Tibial nerve (tissue), 4 donors: ENCODE measurements around the gene SH3RF3. TPM values are rescaled to one million over a fixed set of nuclear protein-coding genes. Genes with fewer than 3 reads are reported as not detected.

Source experiments
- DNase-seq, 2 donors: peaks; one replicate each; pipeline ENCODE4 v3.0.0-alpha.2; 2019; ENCODE audit warnings: low spot score in 2 of 2
- H3K27ac ChIP-seq, 4 donors: fragments of 200-600 bp; sonication (generic) in 3 of 4; one replicate each; pipeline ENCODE4 v1.5.1; 2017 to 2019; ENCODE audit warnings: mild to moderate bottlenecking in 1 of 4
- H3K27me3 ChIP-seq, 2 donors: fragments of 200-600 bp; sonication (generic) in 1 of 2; one replicate each; pipeline versions ENCODE4 v1.5.1 to v1.6.0; 2017 to 2019
- H3K36me3 ChIP-seq, 3 donors: fragments of 200-600 bp; sonication (generic); one replicate each; pipeline ENCODE4 v1.5.1; 2018 to 2019
- H3K4me1 ChIP-seq, 4 donors: fragments of 200-600 bp; sonication (generic) in 3 of 4; one replicate each; pipeline ENCODE4 v1.5.1; 2017 to 2019
- H3K4me3 ChIP-seq, 4 donors: fragments of 200-600 bp; sonication (generic) in 3 of 4; one replicate each; pipeline ENCODE4 v1.5.1; 2017 to 2019; ENCODE audit warnings: mild to moderate bottlenecking in 1 of 4, moderate library complexity in 1 of 4
- H3K9me3 ChIP-seq, 4 donors: fragments of 200-600 bp; sonication (generic) in 3 of 4; one replicate each; pipeline ENCODE4 v1.5.1; 2017 to 2019
- EP300 ChIP-seq, 2 donors: sonication (generic); formaldehyde crosslinking; IDR thresholded peaks; one replicate each; pipeline ENCODE4 v1.6.1; 2017; ENCODE audit warnings: antibody characterized with exemption in 2 of 2, mild to moderate bottlenecking in 1 of 2
- POLR2A ChIP-seq, 2 donors: fragments of 450-650 bp; IDR thresholded peaks; one replicate each; pipeline ENCODE4 v1.6.1; 2017; ENCODE audit warnings: antibody characterized with exemption in 2 of 2, mild to moderate bottlenecking in 2 of 2, moderate library complexity in 2 of 2
- WGBS, 2 donors: methylation state at CpG; one replicate each; pipeline ENCODE4 v1.1.5; 2018; 5-methylcytosine and 5-hydroxymethylcytosine counted together
- total RNA-seq, 4 donors: library from RNA; depleted of rRNA; stranded (reverse); fragments of >200 nt; gene quantifications; one replicate each; pipeline ENCODE4 v1.1.0, GENCODE V29; 2016
- TF ChIP-seq, protein P1 (sequence below), 5 experiments: fragments of 200-600 bp in 3 of 5; fragments of 450-650 bp in 2 of 5; sonication (generic) in 3 of 5; IDR thresholded peaks; one replicate each; pipeline ENCODE4 v1.5.1; 2016 to 2019; ENCODE audit warnings: antibody characterized with exemption in 5 of 5, mild to moderate bottlenecking in 3 of 5, moderate library complexity in 2 of 5

The SH3RF3 gene
- total RNA-seq, 4 donors from 2014 or later: 6.9 to 18.0 (median 11.4) TPM

DNA sequence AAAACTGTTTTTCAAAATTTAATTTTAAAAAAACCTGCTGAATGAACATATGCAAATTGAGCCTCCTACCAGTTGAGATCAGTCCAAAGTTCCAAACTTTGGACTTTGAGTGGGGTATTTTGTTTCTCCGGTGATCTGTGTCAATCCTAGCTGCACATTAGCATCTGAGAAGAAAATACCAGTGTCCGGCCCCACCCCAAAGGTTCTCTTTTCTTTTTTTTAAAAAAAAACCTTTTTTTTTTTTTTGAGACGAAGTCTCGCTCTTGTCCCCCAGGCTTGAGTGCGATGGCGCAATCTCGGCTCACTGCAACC lies 393.0 kb downstream of the SH3RF3 start:
- no peak for DNase-seq
- TF ChIP-seq EP300 (IDR thresholded peaks at IDR 0.05): no peak
- TF ChIP-seq POLR2A (IDR thresholded peaks at IDR 0.05): no peak
- TF ChIP-seq, protein P1, sequence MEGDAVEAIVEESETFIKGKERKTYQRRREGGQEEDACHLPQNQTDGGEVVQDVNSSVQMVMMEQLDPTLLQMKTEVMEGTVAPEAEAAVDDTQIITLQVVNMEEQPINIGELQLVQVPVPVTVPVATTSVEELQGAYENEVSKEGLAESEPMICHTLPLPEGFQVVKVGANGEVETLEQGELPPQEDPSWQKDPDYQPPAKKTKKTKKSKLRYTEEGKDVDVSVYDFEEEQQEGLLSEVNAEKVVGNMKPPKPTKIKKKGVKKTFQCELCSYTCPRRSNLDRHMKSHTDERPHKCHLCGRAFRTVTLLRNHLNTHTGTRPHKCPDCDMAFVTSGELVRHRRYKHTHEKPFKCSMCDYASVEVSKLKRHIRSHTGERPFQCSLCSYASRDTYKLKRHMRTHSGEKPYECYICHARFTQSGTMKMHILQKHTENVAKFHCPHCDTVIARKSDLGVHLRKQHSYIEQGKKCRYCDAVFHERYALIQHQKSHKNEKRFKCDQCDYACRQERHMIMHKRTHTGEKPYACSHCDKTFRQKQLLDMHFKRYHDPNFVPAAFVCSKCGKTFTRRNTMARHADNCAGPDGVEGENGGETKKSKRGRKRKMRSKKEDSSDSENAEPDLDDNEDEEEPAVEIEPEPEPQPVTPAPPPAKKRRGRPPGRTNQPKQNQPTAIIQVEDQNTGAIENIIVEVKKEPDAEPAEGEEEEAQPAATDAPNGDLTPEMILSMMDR (IDR thresholded peaks at IDR 0.05): no peak
- Histone ChIP-seq H3K27me3 (no peaks in the 10 kb centered on the region), H3K36me3 (no peaks in the 10 kb centered on the region), H3K4me1 (no peaks in the 10 kb centered on the region), H3K9me3 (no peaks in the 10 kb centered on the region), H3K27ac (no peak overlapping the region), H3K4me3 (no peak overlapping the region)
- WGBS, 2 donors: 91% methylated on average over 7 of the region's 7 CpGs

DNA sequence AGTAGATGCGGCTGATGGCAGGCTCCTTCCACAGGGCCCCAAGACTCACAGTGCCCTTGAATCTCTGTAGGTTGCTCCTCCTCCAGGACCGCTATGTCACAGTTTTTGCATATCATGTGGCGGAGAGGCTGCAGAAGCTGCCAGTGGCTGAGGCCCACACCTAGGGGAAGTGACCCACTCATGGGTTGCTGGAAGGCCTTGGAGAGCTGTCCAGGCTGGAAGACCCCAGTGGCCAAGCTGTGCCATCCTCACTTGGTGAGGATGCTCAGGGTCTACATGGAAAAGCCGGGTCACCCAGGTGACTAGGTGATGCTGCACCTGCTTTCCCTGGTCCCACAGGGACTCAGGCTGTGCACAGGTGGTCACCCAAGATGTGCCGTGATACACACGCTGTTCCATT lies 394.1 kb downstream of the SH3RF3 start:
- TF ChIP-seq, protein P1 (IDR thresholded peaks at IDR 0.05): no peak
- TF ChIP-seq POLR2A (IDR thresholded peaks at IDR 0.05): no peak
- TF ChIP-seq EP300 (IDR thresholded peaks at IDR 0.05): no peak
- Histone ChIP-seq H3K4me1 (no peaks in the 10 kb centered on the region), H3K27me3 (no peaks in the 10 kb centered on the region), H3K9me3 (no peaks in the 10 kb centered on the region), H3K27ac (no peak overlapping the region), H3K36me3 (no peaks in the 10 kb centered on the region), H3K4me3 (no peak overlapping the region)
- 74 to 82% methylated on average over 5 to 6 of the region's 6 CpGs for WGBS, 2 donors
- no peak for DNase-seq

DNA sequence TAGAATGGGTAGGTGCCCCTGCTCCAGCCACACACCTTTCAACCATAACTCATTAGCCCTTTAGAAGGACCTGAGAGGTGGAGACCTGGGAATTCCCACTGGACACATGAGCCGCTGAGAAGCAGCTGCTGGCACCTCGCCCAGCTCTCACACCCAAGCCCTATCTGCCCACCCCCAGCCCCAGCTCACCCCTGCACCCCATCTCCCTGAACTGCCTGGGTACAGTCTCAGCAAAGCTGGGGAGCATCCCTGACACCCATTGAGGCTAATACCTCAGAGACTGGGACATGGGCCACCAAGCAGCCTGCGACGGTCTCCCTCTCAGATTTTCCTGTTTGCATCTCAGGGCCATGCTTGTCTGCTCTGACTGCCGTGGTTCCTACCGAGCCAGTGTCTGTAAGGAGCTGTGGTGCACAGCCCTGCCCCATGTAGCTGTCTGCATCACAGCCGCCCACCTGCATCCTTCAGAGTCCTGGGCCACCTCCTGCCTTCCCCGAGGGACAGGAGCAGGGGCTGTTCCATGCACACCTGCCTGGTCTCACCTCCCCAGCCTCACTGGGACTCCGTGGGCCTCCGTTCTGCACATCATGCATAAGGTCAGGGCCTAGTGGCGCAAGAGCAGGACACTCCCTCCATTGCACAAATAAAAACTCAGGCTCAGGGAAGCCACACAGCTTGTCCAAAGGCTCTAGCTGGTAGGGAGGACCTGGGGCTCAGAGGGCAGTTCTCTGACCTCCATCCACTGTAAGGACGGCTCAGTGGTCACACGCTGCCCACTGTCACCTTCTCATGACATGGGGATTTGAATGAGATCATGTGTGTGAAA lies 394.7 kb downstream of the SH3RF3 start:
- Histone ChIP-seq H3K4me1 (no peaks in the 10 kb centered on the region), H3K4me3 (no peak overlapping the region), H3K27me3 (no peaks in the 10 kb centered on the region), H3K9me3 (no peaks in the 10 kb centered on the region), H3K27ac (no peak overlapping the region), H3K36me3 (no peaks in the 10 kb centered on the region)
- 78 to 81% methylated on average over 11 to 13 of the region's 13 CpGs for WGBS, 2 donors
- DNase-seq: no peak
- TF ChIP-seq EP300 (IDR thresholded peaks at IDR 0.05): no peak
- TF ChIP-seq POLR2A (IDR thresholded peaks at IDR 0.05): no peak
- TF ChIP-seq, protein P1 (IDR thresholded peaks at IDR 0.05): no peak

DNA sequence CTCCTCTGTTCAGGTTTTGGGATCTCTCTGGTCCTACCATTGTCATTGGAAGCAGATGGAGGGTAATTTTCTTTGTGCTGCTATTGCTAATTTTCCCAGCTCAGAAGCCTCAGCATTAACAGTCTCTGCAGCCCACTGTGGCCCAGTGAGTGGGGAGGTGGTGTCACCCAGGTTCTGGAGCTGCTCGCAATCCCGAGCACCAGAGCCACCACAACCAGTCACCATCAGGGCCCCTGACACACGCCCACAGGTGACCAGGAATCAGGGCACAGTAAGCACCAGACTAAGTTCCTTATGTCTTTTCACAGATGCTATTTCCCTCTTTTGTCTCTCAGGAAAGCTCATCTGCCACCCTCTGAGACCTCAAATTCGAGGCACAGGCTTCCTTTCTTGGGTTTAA lies 396.8 kb downstream of the SH3RF3 start:
- no peaks in the 10 kb centered on the region for H3K36me3 ChIP-seq
- peaks cover 0 to 18% (median 0%) of the 10 kb centered on the region in 4 donors for H3K4me1 ChIP-seq
- no peaks in the 10 kb centered on the region for H3K9me3 ChIP-seq
- no peak overlapping the region for H3K4me3 ChIP-seq
- 53 to 70% methylated on average over 4 of the region's 4 CpGs for WGBS, 2 donors
- no peak overlapping the region for H3K27ac ChIP-seq
- H3K27me3 ChIP-seq: no peaks in the 10 kb centered on the region
- TF ChIP-seq, protein P1 (IDR thresholded peaks at IDR 0.05): no peak
- TF ChIP-seq EP300 (IDR thresholded peaks at IDR 0.05): no peak
- TF ChIP-seq POLR2A (IDR thresholded peaks at IDR 0.05): no peak
- DNase-seq: no peak

DNA sequence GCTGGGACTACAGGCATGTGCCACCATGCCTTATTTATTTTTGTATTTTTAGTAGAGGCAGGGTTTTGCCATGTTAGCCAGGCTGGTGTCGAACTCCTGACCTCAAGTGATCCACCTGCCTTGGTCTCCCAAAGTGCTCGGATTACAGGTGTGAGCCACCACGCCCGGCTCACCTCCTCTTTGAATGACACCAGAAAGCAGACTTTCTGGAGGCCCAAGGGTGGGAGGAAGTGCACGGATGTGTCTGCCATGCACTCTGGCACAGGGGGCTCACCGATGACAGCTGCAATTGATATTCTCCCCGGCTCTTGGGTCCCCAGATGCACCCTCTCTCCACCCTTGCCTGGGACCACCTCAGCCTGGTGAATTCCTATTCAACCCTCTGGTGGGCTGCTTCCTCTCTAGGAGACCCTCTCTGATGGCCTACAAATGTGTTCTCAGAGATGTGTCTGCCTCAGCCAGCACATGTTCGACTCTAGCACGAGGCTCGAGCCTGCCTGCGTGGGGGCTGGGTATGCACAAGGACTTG lies 397.5 kb downstream of the SH3RF3 start:
- DNase-seq: no peak
- Histone ChIP-seq H3K27ac (no peak overlapping the region), H3K27me3 (no peaks in the 10 kb centered on the region), H3K4me3 (no peak overlapping the region), H3K4me1 (peaks cover 0 to 18% (median 0%) of the 10 kb centered on the region in 4 donors), H3K9me3 (no peaks in the 10 kb centered on the region), H3K36me3 (no peaks in the 10 kb centered on the region)
- no peak for TF ChIP-seq POLR2A (IDR thresholded peaks at IDR 0.05)
- no peak for TF ChIP-seq EP300 (IDR thresholded peaks at IDR 0.05)
- TF ChIP-seq, protein P1 (IDR thresholded peaks at IDR 0.05): no peak
- WGBS, 2 donors: 89 to 90% methylated on average over 11 of the region's 11 CpGs
